ENCODE results near the gene PSD4. TPM values are rescaled to one million over a fixed set of nuclear protein-coding genes. Genes with fewer than 3 reads are reported as not detected.

PSD4 gene
- total RNA-seq, 1 donor from 2014 or later = 1.9 TPM

- DNase-seq (ENCODE audit: low spot score) = no peak
- H3K4me3 Mint-ChIP-seq (ENCODE audit: unreplicated experiment) = no peak overlapping the region
Measured at GRCh38 chr2:113202305-113203216, 28.8 kb downstream of the PSD4 start.

DNA sequence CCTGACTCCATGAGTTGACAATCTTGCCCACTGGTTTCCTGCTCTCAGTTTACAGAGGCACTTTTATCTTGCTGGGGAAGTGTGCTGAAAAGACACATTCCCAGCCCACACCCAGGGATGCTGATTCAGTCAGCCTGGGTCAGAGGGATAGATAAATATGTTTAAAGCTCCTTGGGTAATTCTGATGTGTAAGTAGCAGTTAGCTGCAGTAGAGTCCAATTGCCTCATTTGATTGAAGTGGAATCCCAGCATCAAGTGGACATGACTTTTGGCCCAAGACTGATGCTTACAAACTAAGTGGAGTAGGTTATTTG, 29.4 kb downstream of the PSD4 start:
- Mint-ChIP-seq H3K4me1 (ENCODE audit: unreplicated experiment) (no peaks in the 10 kb centered on the region), H3K27ac (ENCODE audit: unreplicated experiment) (no peak overlapping the region), H3K27me3 (ENCODE audit: unreplicated experiment) (peaks cover 11% of the 10 kb centered on the region), H3K9me3 (ENCODE audit: unreplicated experiment) (no peaks in the 10 kb centered on the region), H3K36me3 (ENCODE audit: low read depth, unreplicated experiment) (no peaks in the 10 kb centered on the region), H3K4me3 (ENCODE audit: unreplicated experiment) (no peak overlapping the region)
- no peak for DNase-seq (ENCODE audit: low spot score)
- TF ChIP-seq, protein P1, sequence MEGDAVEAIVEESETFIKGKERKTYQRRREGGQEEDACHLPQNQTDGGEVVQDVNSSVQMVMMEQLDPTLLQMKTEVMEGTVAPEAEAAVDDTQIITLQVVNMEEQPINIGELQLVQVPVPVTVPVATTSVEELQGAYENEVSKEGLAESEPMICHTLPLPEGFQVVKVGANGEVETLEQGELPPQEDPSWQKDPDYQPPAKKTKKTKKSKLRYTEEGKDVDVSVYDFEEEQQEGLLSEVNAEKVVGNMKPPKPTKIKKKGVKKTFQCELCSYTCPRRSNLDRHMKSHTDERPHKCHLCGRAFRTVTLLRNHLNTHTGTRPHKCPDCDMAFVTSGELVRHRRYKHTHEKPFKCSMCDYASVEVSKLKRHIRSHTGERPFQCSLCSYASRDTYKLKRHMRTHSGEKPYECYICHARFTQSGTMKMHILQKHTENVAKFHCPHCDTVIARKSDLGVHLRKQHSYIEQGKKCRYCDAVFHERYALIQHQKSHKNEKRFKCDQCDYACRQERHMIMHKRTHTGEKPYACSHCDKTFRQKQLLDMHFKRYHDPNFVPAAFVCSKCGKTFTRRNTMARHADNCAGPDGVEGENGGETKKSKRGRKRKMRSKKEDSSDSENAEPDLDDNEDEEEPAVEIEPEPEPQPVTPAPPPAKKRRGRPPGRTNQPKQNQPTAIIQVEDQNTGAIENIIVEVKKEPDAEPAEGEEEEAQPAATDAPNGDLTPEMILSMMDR (IDR thresholded peaks at IDR 0.05; ENCODE audit: unreplicated experiment) = no peak

More at GRCh38 chr2:113202305-113203216, 28.8 kb downstream of the PSD4 start:
- Mint-ChIP-seq H3K27ac (ENCODE audit: unreplicated experiment) (no peak overlapping the region), H3K27me3 (ENCODE audit: unreplicated experiment) (peaks cover 9% of the 10 kb centered on the region), H3K36me3 (ENCODE audit: low read depth, unreplicated experiment) (no peaks in the 10 kb centered on the region), H3K9me3 (ENCODE audit: unreplicated experiment) (no peaks in the 10 kb centered on the region), H3K4me1 (ENCODE audit: unreplicated experiment) (no peaks in the 10 kb centered on the region)
- TF ChIP-seq, protein P1 (IDR thresholded peaks at IDR 0.05; ENCODE audit: unreplicated experiment) = no peak

DNA sequence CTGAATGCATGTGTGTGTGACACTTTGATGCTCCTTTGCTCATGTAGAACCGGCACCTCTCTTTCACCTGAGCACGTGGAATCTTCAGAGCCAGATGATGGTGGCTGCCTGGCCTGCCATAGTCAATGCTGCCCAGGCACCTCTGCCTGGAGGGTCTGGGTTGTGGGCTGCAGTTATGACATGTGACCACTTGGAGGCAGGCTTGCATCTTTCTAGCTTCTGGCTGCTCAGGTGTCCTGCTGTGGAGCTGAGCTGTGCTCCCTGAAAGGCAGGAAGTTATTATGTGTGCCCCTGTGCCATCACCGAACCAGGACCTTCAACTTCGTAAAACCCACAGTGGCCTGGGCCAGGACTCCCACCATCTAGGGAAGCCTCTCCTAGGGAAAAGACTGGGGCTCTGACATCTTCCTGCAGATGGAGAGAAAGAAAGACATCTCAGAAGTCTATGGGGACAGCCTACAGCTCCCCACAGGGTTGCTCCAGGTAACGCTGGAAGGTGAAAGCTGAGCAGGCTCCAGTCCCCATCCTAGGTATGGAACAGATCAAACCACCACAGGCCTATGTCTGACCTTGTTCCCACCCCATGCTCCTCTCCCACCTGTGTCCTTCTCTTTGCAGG, 30.2 kb downstream of the PSD4 start:
- Mint-ChIP-seq H3K27me3 (ENCODE audit: unreplicated experiment) (peaks cover 11% of the 10 kb centered on the region), H3K36me3 (ENCODE audit: low read depth, unreplicated experiment) (no peaks in the 10 kb centered on the region), H3K27ac (ENCODE audit: unreplicated experiment) (no peak overlapping the region), H3K4me3 (ENCODE audit: unreplicated experiment) (no peak overlapping the region), H3K4me1 (ENCODE audit: unreplicated experiment) (no peaks in the 10 kb centered on the region), H3K9me3 (ENCODE audit: unreplicated experiment) (no peaks in the 10 kb centered on the region)
- TF ChIP-seq, protein P1 (IDR thresholded peaks at IDR 0.05; ENCODE audit: unreplicated experiment) = peak; percentile 92
- DNase-seq (ENCODE audit: low spot score) = peak; percentile 80

- Mint-ChIP-seq H3K36me3 (ENCODE audit: low read depth, unreplicated experiment) (no peaks in the 10 kb centered on the region), H3K27me3 (ENCODE audit: unreplicated experiment) (peaks cover 8% of the 10 kb centered on the region), H3K9me3 (ENCODE audit: unreplicated experiment) (no peaks in the 10 kb centered on the region), H3K27ac (ENCODE audit: unreplicated experiment) (no peak overlapping the region), H3K4me1 (ENCODE audit: unreplicated experiment) (peaks cover 4% of the 10 kb centered on the region), H3K4me3 (ENCODE audit: unreplicated experiment) (no peak overlapping the region)
- no peak for DNase-seq (ENCODE audit: low spot score)
- TF ChIP-seq, protein P1 (IDR thresholded peaks at IDR 0.05; ENCODE audit: unreplicated experiment) = no peak
Measured at GRCh38 chr2:113206251-113206650, 32.5 kb downstream of the PSD4 start.

GRCh38 chr2:113207021-113207420, 33.2 kb downstream of the PSD4 start:
- Mint-ChIP-seq H3K36me3 (ENCODE audit: low read depth, unreplicated experiment) (no peaks in the 10 kb centered on the region), H3K27ac (ENCODE audit: unreplicated experiment) (no peak overlapping the region), H3K4me1 (ENCODE audit: unreplicated experiment) (peaks cover 9% of the 10 kb centered on the region), H3K9me3 (ENCODE audit: unreplicated experiment) (no peaks in the 10 kb centered on the region), H3K4me3 (ENCODE audit: unreplicated experiment) (no peak overlapping the region), H3K27me3 (ENCODE audit: unreplicated experiment) (peaks cover 10% of the 10 kb centered on the region)
- TF ChIP-seq, protein P1 (IDR thresholded peaks at IDR 0.05; ENCODE audit: unreplicated experiment) = no peak
- DNase-seq (ENCODE audit: low spot score) = no peak

Measured in endothelial cell (in vitro differentiated cells).